H1 (cell line): ENCODE measurements around the gene PRKAR1B. TPM values are rescaled to one million over a fixed set of nuclear protein-coding genes. Genes with fewer than 3 reads are reported as not detected.

Source experiments
- EGR1 ChIP-seq: IDR thresholded peaks from 2 replicates; pipeline ENCODE4 v1.6.1; 2011; ENCODE audit warnings: low read depth, low read length, borderline replicate concordance
- EP300 ChIP-seq, 2 experiments: IDR thresholded peaks; 1 replicate in 1 of 2; 2 replicates in 1 of 2; pipeline ENCODE4 v1.6.1; 2011 to 2012; ENCODE audit warnings: low read depth in 2 of 2, low read length in 2 of 2, mild to moderate bottlenecking in 2 of 2, borderline replicate concordance in 1 of 2, inconsistent platforms in 1 of 2, moderate library complexity in 1 of 2
- RAD21 ChIP-seq, 2 experiments: IDR thresholded peaks in 1 of 2; conservative IDR thresholded peaks in 1 of 2; 2 replicates each; pipeline ENCODE4 v1.6.1; 2011; ENCODE audit warnings: low read depth in 2 of 2, low read length in 2 of 2, improper control_type of control experiment in 1 of 2, inconsistent platforms in 1 of 2, mild to moderate bottlenecking in 1 of 2, moderate library complexity in 1 of 2
- RFX5 ChIP-seq: IDR thresholded peaks from 2 replicates; pipeline ENCODE4 v1.6.1; 2011; ENCODE audit warnings: low read depth, low read length, improper control_type of control experiment, borderline replicate concordance
- SIX5 ChIP-seq: IDR thresholded peaks from 2 replicates; pipeline ENCODE4 v1.6.1; 2011; ENCODE audit warnings: mild to moderate bottlenecking, low read depth, low read length
- polyA plus RNA-seq, 7 experiments: library from polyadenylated mRNA; depleted of rRNA in 3 of 7; stranded (reverse) in 5 of 7; unstranded in 2 of 7; fragments of >200 nt in 5 of 7; fragments of 200-250 nt in 2 of 7; gene quantifications; 1 replicate in 5 of 7; 2 replicates in 1 of 7; 4 replicates in 1 of 7; pipeline versions ENCODE4 v1.2.1 to v1.2.3, GENCODE V29; 2011 to 2013; ENCODE audit warnings: missing spikeins in 2 of 7, mixed read lengths in 2 of 7
- total RNA-seq: library from RNA; stranded (reverse); fragmentation: NEBNext Ultra II Directional; extraction: Animal tissue kit (Norgen Biotek cat#: 25700); gene quantifications from 2 replicates; pipeline ENCODE4 v1.2.1, GENCODE V29; 2021

The PRKAR1B gene
- total and polyA plus RNA-seq, 2 of the 8 experiments (the other 6 are each of a cell fraction or from before 2014, with no cell fraction given): 12.3 to 55.7 TPM

DNA sequence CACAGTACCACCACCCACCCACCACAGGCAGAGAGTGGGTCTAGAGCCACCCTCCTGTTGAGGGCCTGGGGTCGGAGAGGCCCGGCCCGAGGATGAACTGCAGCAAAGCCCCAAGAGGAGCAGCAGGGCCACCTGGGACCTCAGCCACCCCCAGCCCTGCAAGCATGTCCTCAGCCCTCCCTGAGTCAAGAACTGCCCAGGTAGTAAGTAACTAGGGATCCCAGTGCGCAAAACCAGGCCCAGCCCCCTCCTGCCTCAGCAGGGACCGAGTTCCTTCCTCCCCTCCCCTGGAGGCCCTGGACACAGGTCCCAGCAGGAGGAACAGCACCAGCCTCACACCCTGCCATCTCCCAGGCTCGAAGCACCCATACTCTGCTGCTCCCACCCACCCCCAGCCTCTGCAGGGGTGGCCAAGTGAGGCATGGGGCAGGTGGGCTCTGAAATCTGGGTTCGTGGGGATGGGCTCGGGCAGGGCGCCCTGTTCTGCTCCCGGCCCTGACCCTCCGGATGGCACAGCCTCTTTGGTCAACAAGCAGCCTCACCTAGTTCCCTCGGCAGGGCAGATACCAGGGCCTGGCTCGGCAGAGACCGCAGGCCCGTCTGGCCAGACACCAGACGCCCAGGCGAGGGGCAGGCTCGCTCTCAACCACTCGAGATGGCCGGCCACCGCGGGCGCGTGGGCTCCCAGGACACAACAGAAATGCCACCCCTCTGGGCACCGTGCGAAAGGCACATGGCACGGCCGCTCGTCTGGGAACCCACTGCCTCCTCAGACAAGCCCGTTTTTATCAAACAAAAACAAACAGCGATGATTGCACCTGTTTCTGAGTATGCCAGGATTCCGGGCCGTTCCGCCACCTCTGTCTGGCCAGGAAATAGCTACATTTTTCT is 222.6 kb downstream of the PRKAR1B start (continued):
- TF ChIP-seq RFX5 (no peak), RAD21 (IDR thresholded peaks at IDR 0.05 in 1 of 2, conservative IDR thresholded peaks at IDR 0.05 in 1 of 2; ENCODE audit: low read depth in 2 of 2, low read length in 2 of 2) (no peak), SIX5 (no peak), EGR1 (no peak), EP300 (IDR thresholded peaks at IDR 0.05; ENCODE audit: borderline replicate concordance in 1 of 2, low read depth in 2 of 2, low read length in 2 of 2) (no peak)
- TF ChIP-seq, all 59 proteins: peak for 0
